HG02870 (cell line): Measurements from ENCODE around the gene KLK11.

Experiments
- ATAC-seq: cut with Tn5 transposase; IDR thresholded peaks from one replicate; pipeline ENCODE4 v1.9.1; 2021; ENCODE audit warnings: mild to moderate bottlenecking, moderate library complexity; ENCODE audit not compliant: unreplicated experiment

KLK11 gene

GRCh38 chr19:51030631-51031030 lies 4.2 kb upstream of the KLK11 start:
- ATAC-seq, result no peak

DNA sequence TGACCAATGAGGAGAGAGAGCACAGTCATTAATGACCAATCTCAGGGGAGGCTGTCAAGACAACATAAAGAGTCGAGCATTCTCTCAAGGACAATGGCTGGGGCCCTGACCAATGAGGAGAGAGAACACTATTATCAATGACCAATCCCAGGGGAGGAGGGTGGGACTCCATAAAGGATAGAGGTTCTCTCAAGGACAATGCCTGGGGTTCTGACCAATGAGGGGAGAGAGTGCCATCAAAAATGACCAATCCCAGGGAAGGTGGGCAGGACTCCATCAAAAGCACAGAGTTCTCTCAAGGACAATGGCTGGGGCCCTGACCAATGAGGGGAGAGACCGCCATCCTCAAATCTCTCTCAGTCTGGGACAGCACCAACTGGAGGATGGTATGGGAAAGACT lies 3.3 kb upstream of the KLK11 start:
- no peak for ATAC-seq

GRCh38 chr19:51027873-51028272 lies 1.5 kb upstream of the KLK11 start:
- no peak for ATAC-seq

DNA sequence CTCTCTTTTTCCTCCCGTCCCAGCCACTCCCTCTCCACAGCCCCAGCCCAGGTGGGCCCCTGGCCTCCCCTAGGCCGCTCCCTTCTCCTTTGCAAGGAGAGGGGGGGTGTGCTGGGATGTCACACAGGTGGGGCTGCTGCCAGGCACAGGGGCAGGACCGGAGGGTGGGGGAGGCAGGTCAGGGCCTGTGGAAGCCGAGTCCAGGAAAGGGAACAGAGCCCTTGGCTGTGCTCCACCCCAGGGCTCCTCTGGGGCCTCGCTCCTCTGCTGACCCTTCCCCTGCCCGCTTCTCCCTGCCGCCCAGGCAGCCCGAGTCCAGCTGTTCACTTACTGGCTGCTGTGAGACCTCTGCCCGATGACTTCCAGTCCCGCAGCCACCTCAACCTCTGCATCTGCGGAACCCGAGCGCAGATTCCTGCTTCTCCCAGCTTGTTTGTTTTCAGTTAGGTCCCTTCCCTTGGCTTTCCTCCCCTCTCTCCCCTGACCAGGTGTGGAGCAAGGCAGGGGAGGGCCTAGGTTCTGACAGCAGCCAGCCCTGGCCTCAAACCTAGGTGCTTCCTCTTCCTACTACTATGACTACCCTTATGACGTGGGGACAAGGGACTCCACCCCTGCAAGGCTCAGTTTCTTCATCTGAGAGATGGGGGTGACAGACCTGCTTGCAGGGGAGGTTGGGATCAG lies 850 bp upstream of the KLK11 start:
- no peak for ATAC-seq

GRCh38 chr19:51025809-51026553 lies 435 bp downstream of the KLK11 start:
- ATAC-seq, result no peak

- no peak for ATAC-seq
Measured at GRCh38 chr19:51025401-51025800, 1.0 kb downstream of the KLK11 start.

DNA sequence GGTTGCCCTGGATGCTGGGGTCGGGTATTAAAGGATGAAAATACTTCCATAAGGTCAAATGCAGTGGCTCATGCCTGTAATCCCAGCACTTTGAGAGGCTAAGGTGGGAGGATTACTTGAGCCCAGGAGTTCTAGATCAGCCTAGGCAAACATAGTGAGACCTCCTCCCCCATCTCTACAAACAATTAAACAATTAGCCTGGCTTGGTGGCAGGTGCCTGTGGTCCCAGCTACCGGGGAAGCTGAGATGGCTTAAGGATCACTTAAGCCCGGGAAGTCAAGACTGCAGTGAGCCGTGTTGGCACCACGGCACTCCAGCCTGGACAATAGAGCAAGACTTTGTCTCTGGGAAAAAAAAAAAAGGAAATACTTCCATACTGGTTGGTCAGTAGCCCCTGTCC lies 1.5 kb downstream of the KLK11 start:
- no peak for ATAC-seq

GRCh38 chr19:51023946-51024345 lies 2.5 kb downstream of the KLK11 start:
- no peak for ATAC-seq

GRCh38 chr19:51022526-51022925 lies 3.9 kb downstream of the KLK11 start:
- no peak for ATAC-seq

- no peak for ATAC-seq
Measured at GRCh38 chr19:51020988-51021651, 5.3 kb downstream of the KLK11 start.

DNA sequence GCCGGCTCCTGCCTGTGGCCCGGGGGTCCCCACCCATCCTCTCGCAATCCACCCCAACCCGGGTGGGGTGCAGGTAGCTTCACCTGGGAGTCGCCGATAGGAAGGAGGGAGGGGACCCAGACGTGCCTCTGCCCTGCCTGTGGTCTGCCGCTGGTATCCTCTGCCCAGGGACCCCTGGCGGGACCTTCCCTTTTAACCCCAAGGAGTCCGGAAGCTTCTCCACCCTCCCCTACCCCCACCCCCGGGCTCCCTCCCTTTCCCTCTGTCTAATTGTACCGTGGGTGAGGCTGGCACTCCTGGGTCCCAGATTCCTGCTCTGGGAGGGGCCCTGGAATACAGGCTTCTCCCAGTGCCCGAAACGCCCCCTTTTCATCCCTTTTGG lies 6.9 kb downstream of the KLK11 start, which contains the start of gene KLK10:
TSS of gene KLK10 (minus strand) at position 166 of the 382 bp plus-strand sequence. CDS start 579 bp downstream, outside the sequence.
- ATAC-seq, result no peak

- ATAC-seq, result no peak
Measured at GRCh38 chr19:51018745-51019543, 7.5 kb downstream of the KLK11 start.

GRCh38 chr19:51016798-51017683 lies 9.4 kb downstream of the KLK11 start:
- no peak for ATAC-seq

DNA sequence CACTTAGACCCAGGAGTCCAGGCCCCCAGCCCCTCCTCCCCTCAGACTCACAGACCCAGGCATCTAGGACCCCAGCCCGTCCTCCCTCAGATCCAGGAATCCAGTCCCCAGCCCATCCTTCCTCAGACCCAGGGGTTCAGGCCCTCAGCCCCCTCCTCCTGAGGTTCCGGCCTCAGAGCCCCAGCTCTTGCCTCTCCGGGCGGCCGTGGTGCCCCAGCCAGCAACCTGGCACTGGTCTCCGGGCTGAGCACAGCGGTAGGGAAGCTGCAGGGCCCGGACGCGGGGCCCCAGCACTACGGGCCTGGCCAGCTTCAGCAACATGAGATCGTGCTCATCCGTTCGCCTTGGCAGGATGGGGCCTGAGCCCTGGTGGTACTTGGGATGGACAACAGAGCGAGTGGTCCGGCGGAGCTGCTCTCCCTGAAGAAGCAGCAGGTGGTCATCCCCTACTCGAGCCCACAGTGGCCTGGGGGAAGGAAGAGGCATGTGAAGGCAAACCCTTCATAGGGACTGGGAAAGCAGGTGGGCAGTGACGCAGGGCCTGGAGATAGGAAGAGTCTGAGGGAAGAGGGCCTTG lies 10.6 kb downstream of the KLK11 start:
- no peak for ATAC-seq

DNA sequence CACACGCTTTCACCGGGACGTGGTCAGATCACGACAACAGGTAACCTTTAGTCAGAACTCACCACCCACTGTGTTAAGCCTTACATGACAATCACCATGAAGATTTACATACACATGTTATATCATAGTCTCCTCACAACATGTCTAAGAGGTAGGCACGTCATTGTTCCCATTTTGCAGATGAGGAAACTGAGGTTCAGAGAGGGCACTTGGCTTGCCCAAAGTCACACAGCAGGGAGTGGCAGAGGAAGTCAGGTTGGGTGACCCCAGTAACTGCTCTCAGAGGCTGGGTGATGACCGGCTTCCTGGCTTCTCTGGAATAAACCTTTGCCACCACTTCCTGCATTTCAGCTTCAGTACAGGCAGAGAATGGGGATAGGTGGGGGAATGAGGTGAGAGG lies 12.2 kb downstream of the KLK11 start:
- ATAC-seq, result no peak

DNA sequence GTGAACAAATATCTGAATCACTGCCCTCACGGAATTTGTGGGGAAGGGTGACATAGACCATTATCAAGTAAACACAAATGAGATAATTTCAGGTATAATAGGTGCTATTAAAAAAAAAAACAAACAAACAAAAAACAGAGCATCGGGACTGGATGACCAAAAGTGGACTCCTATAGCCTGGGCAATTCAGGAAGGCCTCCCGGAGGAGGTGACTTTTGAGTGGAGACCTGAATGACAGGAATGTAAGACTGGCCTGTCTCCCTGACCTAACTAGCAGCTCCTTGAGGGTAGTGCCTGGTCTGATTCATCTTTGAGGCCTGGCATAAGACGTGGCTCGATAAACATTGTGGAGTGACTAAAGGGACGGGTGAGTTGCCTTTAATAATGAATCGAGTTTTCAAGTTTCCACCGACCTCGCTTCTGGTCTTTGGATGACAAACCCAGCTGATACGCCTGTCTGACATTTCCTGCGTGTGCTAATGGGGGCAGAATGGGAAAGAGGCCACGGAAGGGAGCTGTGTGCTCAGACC lies 13.7 kb downstream of the KLK11 start:
- ATAC-seq, result no peak

GRCh38 chr19:51010066-51010795 lies 16.2 kb downstream of the KLK11 start:
- no peak for ATAC-seq

DNA sequence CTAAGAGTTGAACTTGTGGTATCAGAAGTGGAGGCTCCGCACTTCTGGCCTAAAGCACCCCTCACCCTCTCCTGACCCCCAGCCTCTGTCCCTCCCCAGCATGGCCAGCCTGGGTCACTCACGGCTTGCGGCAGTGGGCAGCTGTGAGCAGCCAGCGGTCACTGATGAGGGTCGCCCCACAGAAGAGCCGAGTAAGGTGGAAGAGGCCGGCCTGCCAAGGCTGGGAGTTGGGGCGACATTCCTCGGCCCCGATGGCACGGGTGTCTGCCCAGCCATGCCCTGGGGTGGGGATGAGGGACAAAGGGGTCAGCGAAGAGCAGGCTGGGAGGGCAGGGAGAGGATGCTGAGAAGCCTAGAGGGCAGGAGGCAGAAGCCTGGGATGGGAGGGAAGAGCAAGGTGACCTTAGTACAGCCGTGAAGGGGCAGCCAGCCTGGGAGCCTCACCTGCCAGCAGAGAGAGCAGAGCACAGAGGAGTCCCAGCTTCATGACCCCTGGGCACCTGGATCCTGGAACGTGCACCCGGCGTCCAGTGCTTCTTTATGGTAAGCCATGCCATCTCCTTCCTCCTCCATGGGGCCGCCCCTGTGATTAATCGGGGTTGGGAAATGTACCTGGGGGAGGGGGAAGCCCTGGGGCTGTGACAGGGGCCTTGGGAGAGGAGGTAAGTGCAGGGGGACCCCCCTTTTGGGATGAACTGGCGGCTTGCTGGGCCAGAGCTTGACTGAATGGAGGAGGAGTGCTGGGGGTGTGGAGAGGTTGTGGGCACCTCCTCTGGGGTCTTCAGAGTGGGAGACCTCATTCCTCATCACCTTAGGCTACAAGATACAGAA lies 17.1 kb downstream of the KLK11 start:
- no peak for ATAC-seq
